Occipital lobe (tissue), 2 donors: ENCODE results near the gene PLA2G4A. TPM values are rescaled to one million over a fixed set of nuclear protein-coding genes. Genes with fewer than 3 reads are reported as not detected.
"Not testable (repeated sequence)": the region's sequence is repeated elsewhere in the genome, so short reads cannot be mapped to it uniquely, and the experiment has no call there.

Experiments used
- DNase-seq: peaks from one replicate; lab custom pipeline; 2025; lab: John Stamatoyannopoulos, UW
- total RNA-seq: library from RNA; depleted of rRNA; stranded (reverse); fragments of >200 nt; gene quantifications from one replicate; pipeline ENCODE4 v1.2.3, GENCODE V29; 2014

PLA2G4A gene
- total RNA-seq, 1 donor from 2014 or later, result 2.3 TPM

- not testable (repeated sequence) for DNase-seq
Observed at GRCh38 chr1:186921386-186921785, 92.6 kb downstream of the PLA2G4A start.

- not testable (repeated sequence) for DNase-seq
Observed at GRCh38 chr1:186922814-186923213, 94.1 kb downstream of the PLA2G4A start.

GRCh38 chr1:186923486-186923885 lies 94.7 kb downstream of the PLA2G4A start:
- DNase-seq, result no peak

GRCh38 chr1:186925881-186926669 lies 97.3 kb downstream of the PLA2G4A start:
- DNase-seq, result no peak

- no peak for DNase-seq
Observed at GRCh38 chr1:186927884-186928283, 99.1 kb downstream of the PLA2G4A start.

- DNase-seq, result no peak
Observed at GRCh38 chr1:186930238-186930637, 101.5 kb downstream of the PLA2G4A start.

GRCh38 chr1:186937016-186937670 lies 108.4 kb downstream of the PLA2G4A start:
- no peak for DNase-seq

GRCh38 chr1:186943891-186944686 lies 115.3 kb downstream of the PLA2G4A start:
- no peak for DNase-seq

- DNase-seq, result no peak
Observed at GRCh38 chr1:186945146-186945545, 116.4 kb downstream of the PLA2G4A start.

- DNase-seq, result no peak
Observed at GRCh38 chr1:186948535-186948934, 119.8 kb downstream of the PLA2G4A start.

- no peak for DNase-seq
Observed at GRCh38 chr1:186949173-186949572, 120.4 kb downstream of the PLA2G4A start.

- DNase-seq, result no peak
Observed at GRCh38 chr1:186950547-186950946, 121.8 kb downstream of the PLA2G4A start.

GRCh38 chr1:186953876-186954275 lies 125.1 kb downstream of the PLA2G4A start:
- no peak for DNase-seq

GRCh38 chr1:186957314-186957713 lies 128.6 kb downstream of the PLA2G4A start:
- no peak for DNase-seq

- DNase-seq, result no peak
Observed at GRCh38 chr1:186958520-186958919, 129.8 kb downstream of the PLA2G4A start.

GRCh38 chr1:186960861-186961260 lies 132.1 kb downstream of the PLA2G4A start:
- DNase-seq, result no peak

- DNase-seq, result no peak
Observed at GRCh38 chr1:186965847-186966246, 137.1 kb downstream of the PLA2G4A start.

- DNase-seq, result no peak
Observed at GRCh38 chr1:186966456-186966855, 137.7 kb downstream of the PLA2G4A start.

- no peak for DNase-seq
Observed at GRCh38 chr1:186967656-186968394, 139.1 kb downstream of the PLA2G4A start.

- no peak for DNase-seq
Observed at GRCh38 chr1:186974774-186975181, 146.0 kb downstream of the PLA2G4A start.

- DNase-seq, result no peak
Observed at GRCh38 chr1:186975220-186975619, 146.5 kb downstream of the PLA2G4A start.
